ENCODE data around the gene CCDC87. TPM values are rescaled to one million over a fixed set of nuclear protein-coding genes. Genes with fewer than 3 reads are reported as not detected.

CCDC87 gene, protein sequence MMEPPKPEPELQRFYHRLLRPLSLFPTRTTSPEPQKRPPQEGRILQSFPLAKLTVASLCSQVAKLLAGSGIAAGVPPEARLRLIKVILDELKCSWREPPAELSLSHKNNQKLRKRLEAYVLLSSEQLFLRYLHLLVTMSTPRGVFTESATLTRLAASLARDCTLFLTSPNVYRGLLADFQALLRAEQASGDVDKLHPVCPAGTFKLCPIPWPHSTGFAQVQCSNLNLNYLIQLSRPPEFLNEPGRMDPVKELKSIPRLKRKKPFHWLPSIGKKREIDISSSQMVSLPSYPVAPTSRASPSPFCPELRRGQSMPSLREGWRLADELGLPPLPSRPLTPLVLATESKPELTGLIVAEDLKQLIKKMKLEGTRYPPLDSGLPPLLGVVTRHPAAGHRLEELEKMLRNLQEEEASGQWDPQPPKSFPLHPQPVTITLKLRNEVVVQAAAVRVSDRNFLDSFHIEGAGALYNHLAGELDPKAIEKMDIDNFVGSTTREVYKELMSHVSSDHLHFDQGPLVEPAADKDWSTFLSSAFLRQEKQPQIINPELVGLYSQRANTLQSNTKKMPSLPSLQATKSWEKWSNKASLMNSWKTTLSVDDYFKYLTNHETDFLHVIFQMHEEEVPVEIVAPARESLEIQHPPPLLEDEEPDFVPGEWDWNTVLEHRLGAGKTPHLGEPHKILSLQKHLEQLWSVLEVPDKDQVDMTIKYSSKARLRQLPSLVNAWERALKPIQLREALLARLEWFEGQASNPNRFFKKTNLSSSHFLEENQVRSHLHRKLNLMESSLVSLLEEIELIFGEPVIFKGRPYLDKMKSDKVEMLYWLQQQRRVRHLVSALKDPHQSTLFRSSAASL
- total RNA-seq (0.22 and 0.28 TPM in 2 replicates), polyA plus RNA-seq (0.06 and 0.08 TPM in 2 replicates), polyA minus RNA-seq (0.12 and 0.30 TPM in 2 replicates), Bru-seq, nascent RNA (percentile 30 among the genes with signal in this experiment), BruChase-seq, experiment 1, labeled RNA remaining after a 6-hour chase (percentile 15 among the genes with signal in this experiment), BruChase-seq, experiment 2, labeled RNA remaining after a 2-hour chase (percentile 32 among the genes with signal in this experiment)
- 0.05 and 0.10 TPM in 2 replicates for polyA plus RNA-seq (2011; cell fraction: cytosol; rRNA removed)
- 0.04 and 0.10 TPM in 2 replicates for polyA plus RNA-seq (2011; cell fraction: nucleus; rRNA removed)
- 0.14 and 0.23 TPM in 2 replicates for polyA plus RNA-seq (2012)
- not detected for polyA minus RNA-seq (2011; cell fraction: cytosol; rRNA and poly(A)+ RNA removed)
- 0.14 and 0.24 TPM in 2 replicates for polyA minus RNA-seq (2011; cell fraction: nucleus; rRNA and poly(A)+ RNA removed)
- long read RNA-seq: 0 reads

DNA sequence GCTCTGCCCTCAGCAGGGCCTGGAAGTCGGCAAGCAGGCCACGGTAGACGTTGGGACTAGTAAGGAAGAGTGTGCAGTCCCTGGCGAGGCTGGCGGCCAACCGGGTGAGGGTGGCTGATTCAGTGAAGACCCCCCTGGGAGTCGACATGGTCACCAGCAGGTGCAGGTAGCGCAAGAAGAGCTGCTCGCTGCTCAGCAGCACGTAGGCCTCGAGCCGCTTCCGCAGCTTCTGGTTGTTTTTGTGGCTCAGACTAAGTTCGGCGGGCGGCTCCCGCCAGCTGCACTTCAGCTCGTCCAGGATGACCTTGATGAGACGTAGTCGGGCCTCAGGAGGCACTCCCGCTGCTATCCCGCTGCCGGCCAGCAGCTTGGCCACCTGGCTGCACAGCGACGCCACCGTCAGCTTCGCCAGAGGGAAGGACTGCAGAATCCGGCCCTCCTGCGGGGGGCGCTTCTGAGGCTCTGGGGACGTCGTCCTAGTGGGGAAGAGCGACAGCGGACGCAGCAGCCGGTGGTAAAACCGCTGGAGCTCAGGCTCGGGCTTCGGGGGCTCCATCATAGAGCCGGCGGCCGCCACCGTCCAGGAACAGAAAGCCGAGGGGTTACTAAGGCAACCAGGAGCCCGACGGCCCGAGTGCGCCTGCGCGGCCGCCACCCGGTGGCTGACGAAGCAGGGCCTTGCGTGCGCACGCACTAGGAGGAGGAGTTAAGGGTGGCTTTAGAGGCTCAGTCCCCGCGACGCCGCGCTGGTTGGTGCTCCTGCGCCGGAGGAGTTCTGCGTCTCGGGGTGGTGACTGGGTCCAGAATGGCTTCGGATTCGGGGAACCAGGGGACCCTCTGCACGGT, at the start of gene CCDC87, which contains the start of gene CCS:
Gene CCDC87 (minus strand): TSS at position 607 of the 846 bp plus-strand sequence. CDS start 48 bp downstream, at position 559.
Gene CCS (plus strand): TSS at position 729 of the 846 bp plus-strand sequence. CDS start 77 bp downstream, at position 806.
- Histone ChIP-seq H3K9ac (replicated peaks; ENCODE audit: extremely low read depth, insufficient read depth, low read length) (peak within 1 kb of the TSS; percentile 59), H3K4me1 (ENCODE audit: control insufficient read depth, extremely low read depth, insufficient read depth, low read length) (peaks cover 5% of the 10 kb centered on the region), H3K9me1 (replicated peaks; ENCODE audit: control insufficient read depth, extremely low read depth, insufficient read depth, low read length) (no peaks in the 10 kb centered on the region), H3K27me3 (ENCODE audit: control insufficient read depth in 2 of 2, insufficient read depth in 2 of 2, low read length in 2 of 2) (peaks cover 0 to 2% of the 10 kb centered on the region in 2 experiments), H2AFZ (ENCODE audit: low read depth, low read length) (peak within 1 kb of the TSS; percentile 83), H3K4me3 (replicated peaks in 1 of 3; ENCODE audit: insufficient read depth in 1 of 3, low read depth in 1 of 3, low read length in 3 of 3) (peak within 1 kb of the TSS; percentile 22 to 63 (median 60)), H3K9me3 (replicated peaks; ENCODE audit: control insufficient read depth, insufficient read depth, low read length) (no peaks in the 10 kb centered on the region), H3K27ac (ENCODE audit: insufficient read depth, low read depth, low read length) (no peak within 1 kb of the TSS), H3K4me2 (ENCODE audit: insufficient read depth, low read length) (peak within 1 kb of the TSS; percentile 65), H4K20me1 (replicated peaks; ENCODE audit: control insufficient read depth, extremely low read depth, insufficient read depth, low read length) (no peaks in the 10 kb centered on the region), H3K36me3 (ENCODE audit: control insufficient read depth in 2 of 2, extremely low read depth in 1 of 2, insufficient read depth in 2 of 2, low read length in 2 of 2) (no peaks in the 10 kb centered on the region), H3K79me2 (ENCODE audit: control insufficient read depth, insufficient read depth, low read length) (no peaks in the 10 kb centered on the region)
- peak; percentile 96 for FAIRE-seq
- peak; percentile 97 for DNase-seq (ENCODE audit: low read depth, low spot score)
- CTCF ChIA-PET: interaction anchor here (0.5 to 1.3 kb wide), 18 partner anchors 9 to 461 kb away, joined by 3 to 10 read pairs (median 4); partner anchors contain the start of genes CTSF, MRPL11, RBM14 and RBM4
- TF ChIP-seq POLR2AphosphoS5 (IDR thresholded peaks at IDR 0.05; ENCODE audit: insufficient read depth, low read depth, low read length): peak; percentile 97
- TF ChIP-seq GATA2 (IDR thresholded peaks at IDR 0.05; ENCODE audit: insufficient read depth, insufficient read length, low read depth, low read length): no peak
- TF ChIP-seq, protein P1, sequence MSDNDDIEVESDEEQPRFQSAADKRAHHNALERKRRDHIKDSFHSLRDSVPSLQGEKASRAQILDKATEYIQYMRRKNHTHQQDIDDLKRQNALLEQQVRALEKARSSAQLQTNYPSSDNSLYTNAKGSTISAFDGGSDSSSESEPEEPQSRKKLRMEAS (IDR thresholded peaks at IDR 0.05; ENCODE audit: insufficient read depth, insufficient read length): no peak
- TF ChIP-seq EZH2 (IDR thresholded peaks at IDR 0.05; ENCODE audit: borderline replicate concordance, low read depth, low read length, severe bottlenecking): no peak
- TF ChIP-seq, protein P2, sequence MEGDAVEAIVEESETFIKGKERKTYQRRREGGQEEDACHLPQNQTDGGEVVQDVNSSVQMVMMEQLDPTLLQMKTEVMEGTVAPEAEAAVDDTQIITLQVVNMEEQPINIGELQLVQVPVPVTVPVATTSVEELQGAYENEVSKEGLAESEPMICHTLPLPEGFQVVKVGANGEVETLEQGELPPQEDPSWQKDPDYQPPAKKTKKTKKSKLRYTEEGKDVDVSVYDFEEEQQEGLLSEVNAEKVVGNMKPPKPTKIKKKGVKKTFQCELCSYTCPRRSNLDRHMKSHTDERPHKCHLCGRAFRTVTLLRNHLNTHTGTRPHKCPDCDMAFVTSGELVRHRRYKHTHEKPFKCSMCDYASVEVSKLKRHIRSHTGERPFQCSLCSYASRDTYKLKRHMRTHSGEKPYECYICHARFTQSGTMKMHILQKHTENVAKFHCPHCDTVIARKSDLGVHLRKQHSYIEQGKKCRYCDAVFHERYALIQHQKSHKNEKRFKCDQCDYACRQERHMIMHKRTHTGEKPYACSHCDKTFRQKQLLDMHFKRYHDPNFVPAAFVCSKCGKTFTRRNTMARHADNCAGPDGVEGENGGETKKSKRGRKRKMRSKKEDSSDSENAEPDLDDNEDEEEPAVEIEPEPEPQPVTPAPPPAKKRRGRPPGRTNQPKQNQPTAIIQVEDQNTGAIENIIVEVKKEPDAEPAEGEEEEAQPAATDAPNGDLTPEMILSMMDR (IDR thresholded peaks at IDR 0.05; ENCODE audit: extremely low read depth in 1 of 2, insufficient read depth in 1 of 2, low read depth in 1 of 2, low read length in 2 of 2): peak; percentile 73 to 87
- TF ChIP-seq MYC (IDR thresholded peaks at IDR 0.05; ENCODE audit: low read depth, low read length): no peak
- no peak for TF ChIP-seq JUN (IDR thresholded peaks at IDR 0.05; ENCODE audit: borderline replicate concordance, insufficient read depth, insufficient read length, low read depth)
- no peak for TF ChIP-seq FOS (IDR thresholded peaks at IDR 0.05; ENCODE audit: borderline replicate concordance, insufficient read depth, low read length)
- TF ChIP-seq POLR2A (IDR thresholded peaks at IDR 0.05; ENCODE audit: low read depth, low read length): peak; percentile 98
- intact Hi-C loops (cut with micrococcal nuclease): loop anchor here (1.0 to 5.0 kb wide), 4 partner anchors 24 to 85 kb away; partner anchors contain the start of genes RBM14, RBM4 and RBM4B
- POLR2A ChIA-PET: interaction anchor here (0.9 kb wide), 1 partner anchor 24 kb away, joined by 3 read pairs; no protein-coding TSS in a partner anchor
- no TSS peak for BruUV-seq (replicated peaks)
- dilution Hi-C loops (cut with MboI; ENCODE audit: extremely low pct_ligation_motif_present, low sequenced_read_pairs): no loop called here
